ENCODE results near the gene GALNT6.
A peak's percentile ranks its signal among the peaks of the same experiment; 100 is the strongest.

GALNT6 gene, protein sequence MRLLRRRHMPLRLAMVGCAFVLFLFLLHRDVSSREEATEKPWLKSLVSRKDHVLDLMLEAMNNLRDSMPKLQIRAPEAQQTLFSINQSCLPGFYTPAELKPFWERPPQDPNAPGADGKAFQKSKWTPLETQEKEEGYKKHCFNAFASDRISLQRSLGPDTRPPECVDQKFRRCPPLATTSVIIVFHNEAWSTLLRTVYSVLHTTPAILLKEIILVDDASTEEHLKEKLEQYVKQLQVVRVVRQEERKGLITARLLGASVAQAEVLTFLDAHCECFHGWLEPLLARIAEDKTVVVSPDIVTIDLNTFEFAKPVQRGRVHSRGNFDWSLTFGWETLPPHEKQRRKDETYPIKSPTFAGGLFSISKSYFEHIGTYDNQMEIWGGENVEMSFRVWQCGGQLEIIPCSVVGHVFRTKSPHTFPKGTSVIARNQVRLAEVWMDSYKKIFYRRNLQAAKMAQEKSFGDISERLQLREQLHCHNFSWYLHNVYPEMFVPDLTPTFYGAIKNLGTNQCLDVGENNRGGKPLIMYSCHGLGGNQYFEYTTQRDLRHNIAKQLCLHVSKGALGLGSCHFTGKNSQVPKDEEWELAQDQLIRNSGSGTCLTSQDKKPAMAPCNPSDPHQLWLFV

GRCh38 chr12:51391283-51392123 lies at the start of gene GALNT6:
GALNT6 (minus strand) TSS chr12:51391406; CDS start chr12:51379781, 11,625 bp downstream.
- DNase-seq (ENCODE audit: low read depth) = peak; percentile 67

GRCh38 chr12:51439330-51439729 lies 48.1 kb upstream of the GALNT6 start:
- DNase-seq (ENCODE audit: low read depth) = no peak

DNA sequence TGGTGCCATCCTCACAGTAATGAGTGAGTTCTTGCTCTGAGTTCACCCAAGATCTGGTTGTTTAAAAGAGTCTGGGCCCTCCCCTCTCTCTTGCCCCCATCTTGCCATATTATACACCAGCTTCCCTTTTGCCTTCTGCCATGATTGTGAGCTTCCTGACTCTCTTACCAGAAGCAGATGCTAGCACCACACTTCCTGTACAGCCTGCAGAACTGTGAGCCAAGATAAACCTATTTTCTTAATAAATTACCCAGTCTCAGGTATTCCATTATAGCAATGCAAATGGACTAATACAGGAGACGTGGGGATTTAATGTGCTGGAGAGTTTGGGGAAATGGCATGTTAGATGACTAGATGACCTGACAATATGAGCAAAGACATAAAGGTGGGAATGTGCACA lies 46.2 kb upstream of the GALNT6 start:
- DNase-seq (ENCODE audit: low read depth) = no peak

DNA sequence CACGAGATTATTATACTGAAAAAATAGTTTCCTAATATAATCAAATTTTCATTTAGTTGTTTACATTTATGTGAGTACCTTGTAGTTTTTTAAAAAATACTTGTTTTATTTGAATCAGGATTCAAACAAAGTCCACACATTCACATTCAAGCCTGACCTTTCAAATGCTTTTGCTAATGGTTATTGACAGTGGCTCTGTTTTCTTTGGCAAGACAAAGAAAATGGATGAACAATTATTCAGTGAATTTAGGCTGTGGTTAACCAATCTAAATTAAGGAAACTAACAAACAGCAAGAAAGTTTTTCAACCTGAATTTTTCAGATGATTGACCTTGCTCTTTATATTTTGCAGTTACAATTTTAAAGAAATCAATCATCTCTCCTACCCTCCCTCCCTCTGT lies 43.1 kb upstream of the GALNT6 start:
- no peak for DNase-seq (ENCODE audit: low read depth)

- DNase-seq (ENCODE audit: low read depth) = no peak
Observed at GRCh38 chr12:51432921-51433320, 41.7 kb upstream of the GALNT6 start.

DNA sequence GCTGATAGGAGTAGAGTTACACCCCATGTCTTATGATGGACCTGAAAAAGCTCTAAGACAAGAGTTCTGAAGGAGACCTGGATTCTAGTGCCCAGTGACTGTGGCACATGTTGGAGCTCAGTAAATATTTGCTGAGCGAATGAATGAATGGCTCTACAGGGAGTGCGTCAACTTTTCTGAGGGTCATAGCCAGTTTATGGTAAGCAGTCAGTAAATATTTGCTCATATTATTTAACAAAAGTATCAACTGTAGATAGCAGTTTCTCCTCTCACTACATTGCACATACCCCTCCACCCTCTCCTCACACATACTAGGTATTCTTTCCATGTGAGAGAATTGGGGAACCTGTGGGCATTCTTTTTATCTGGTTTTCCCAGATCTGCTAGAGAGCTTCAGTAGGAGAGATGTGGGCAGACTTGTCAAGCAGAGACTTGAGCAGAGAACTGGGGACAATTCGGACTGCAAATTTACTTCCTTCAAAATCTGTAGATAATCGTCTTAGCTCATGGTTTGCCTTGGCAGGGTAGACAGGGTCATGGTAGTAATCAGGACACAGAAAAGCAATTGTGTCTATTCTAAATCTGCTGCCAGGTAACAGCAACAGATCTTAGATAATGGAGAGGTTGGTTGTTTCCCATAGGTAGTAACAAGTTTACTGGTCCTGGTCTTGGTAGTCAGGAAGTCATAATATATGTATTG lies 39.1 kb upstream of the GALNT6 start:
- no peak for DNase-seq (ENCODE audit: low read depth)

DNA sequence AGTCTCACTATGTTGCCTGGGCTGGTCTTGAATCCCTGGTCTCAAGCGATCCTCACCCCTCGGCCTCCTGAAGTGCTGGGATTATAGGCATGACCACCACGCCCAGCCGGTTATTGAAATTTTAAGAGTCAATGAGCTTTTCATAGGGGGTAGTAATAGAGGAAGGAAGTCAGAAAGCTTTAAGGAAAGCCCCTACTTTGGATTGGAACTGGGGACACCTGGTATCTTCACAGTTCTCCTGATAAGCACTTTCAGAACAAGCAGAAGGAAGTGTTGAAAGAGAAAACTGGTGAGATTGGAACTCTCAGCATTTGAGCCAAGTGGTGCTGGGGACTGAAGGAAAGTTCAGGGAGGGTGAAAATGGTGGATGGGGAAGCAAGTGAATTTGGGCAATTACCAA lies 38.5 kb upstream of the GALNT6 start:
- no peak for DNase-seq (ENCODE audit: low read depth)

- DNase-seq (ENCODE audit: low read depth) = no peak
Observed at GRCh38 chr12:51428256-51428655, 37.0 kb upstream of the GALNT6 start.

- peak; percentile 76 for DNase-seq (ENCODE audit: low read depth)
Observed at GRCh38 chr12:51424662-51425539, 33.7 kb upstream of the GALNT6 start, which contains the start of gene SLC4A8. SLC4A8 (plus strand) TSS chr12:51424831; CDS start chr12:51424988, 157 bp downstream.

GRCh38 chr12:51424094-51424661 lies 33.0 kb upstream of the GALNT6 start:
- DNase-seq (ENCODE audit: low read depth) = no peak

DNA sequence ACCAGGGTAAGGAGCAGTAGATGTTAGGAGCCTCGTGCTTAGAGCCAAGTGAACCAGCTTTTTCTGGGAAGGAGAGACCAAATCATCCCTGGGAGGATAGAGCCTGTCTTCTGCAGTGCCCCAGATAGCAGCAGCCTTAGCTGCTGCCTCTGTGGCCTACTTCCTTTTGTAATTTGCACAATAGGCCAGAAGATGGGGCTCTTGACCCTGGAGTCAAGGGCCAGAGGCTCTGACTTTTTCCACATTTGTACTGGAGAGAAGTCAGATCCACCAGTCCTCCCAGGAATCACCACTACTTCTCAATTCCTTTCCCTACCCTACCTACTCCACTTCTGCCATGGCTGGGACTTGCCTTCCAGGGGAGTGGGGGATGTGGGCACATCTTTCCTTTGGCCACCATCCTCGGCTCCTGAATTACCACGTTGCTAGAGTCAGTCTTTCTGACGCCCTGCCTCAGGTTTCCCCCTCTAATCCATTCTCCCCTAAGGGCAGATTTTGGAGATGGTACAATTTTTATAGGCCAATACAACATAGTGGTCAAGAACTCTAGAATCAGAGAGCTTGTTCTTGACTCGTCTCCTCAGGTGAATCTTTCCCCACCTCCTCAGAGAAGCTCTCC lies 30.2 kb upstream of the GALNT6 start:
- DNase-seq (ENCODE audit: low read depth) = peak; percentile 17

DNA sequence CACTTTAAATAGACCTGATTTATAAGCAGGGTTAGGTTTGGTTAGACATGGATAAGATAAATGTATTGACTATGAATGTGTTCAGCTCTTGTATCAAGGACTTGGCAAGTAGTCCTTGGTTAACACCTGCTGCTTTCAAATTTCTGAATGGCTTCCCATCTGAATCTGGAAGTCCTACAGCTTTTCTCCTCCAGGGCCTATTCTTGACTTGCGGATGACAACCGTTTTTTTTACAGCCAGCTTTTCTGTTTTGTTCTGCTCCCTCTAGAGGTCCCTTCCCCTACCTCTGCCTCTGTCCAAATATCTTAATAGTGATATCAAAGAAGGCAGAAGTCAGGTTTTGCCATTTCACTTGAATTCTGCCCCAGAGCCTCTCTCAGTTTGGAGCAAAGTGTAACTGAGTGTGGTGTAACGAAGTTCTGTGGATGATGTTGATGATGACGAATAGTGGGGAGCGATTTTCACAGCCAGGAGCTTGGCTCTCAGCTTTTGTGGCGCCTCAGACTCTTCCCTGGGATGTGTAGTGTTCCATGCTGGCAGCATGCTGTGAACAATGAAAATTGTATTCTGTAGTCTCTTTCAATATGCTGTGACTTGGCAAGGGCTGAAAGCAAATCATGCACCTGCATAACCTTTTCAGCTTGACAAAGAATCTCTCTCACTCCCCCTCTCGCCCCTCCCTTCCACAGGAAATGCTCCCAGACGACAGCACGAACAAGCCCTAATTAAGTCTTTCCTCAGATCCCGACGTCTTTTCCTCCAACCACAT lies 28.4 kb upstream of the GALNT6 start:
- DNase-seq (ENCODE audit: low read depth) = no peak

GRCh38 chr12:51417826-51418225 lies 26.6 kb upstream of the GALNT6 start:
- no peak for DNase-seq (ENCODE audit: low read depth)

GRCh38 chr12:51415931-51416330 lies 24.7 kb upstream of the GALNT6 start:
- no peak for DNase-seq (ENCODE audit: low read depth)

- no peak for DNase-seq (ENCODE audit: low read depth)
Observed at GRCh38 chr12:51413791-51414190, 22.6 kb upstream of the GALNT6 start.

DNA sequence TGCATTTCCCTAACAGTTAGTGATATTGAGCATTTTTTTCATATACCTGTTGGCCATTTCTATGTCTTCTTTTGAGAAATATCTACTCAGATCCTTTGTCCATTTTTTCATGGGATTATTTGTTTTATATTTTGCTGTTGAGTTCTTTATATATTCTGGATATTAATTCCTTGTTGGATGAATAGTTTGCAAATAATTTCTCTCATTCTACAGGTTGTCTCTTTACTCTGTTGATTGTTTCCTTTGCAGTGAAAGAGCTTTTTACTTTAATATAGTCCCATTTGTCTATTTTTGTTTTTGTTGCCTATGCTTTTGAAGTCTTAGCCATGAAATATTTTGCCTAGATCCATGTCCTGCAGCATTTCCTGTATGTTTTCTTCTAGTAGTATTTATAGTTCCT lies 21.9 kb upstream of the GALNT6 start:
- no peak for DNase-seq (ENCODE audit: low read depth)

DNA sequence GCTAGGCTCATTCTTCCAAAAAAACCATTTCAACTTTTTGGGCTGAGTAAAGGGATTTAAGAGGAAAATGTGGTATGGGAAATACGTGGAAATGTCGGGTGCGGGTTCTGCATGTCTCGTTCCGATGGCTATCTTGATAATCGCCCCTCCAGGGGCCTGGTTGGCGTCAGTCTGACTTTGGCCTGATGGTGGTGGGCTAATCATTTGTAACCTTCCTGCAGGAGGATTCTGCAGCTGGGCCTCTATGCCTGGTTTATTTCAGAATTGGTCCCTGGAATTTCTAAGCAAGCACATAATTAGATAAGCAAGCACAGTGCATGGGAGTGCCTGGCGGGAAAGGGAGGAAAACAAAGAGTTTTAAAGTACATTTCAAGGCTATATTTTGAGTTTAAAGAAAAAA lies 18.6 kb upstream of the GALNT6 start:
- DNase-seq (ENCODE audit: low read depth) = no peak

GRCh38 chr12:51407604-51408003 lies 16.4 kb upstream of the GALNT6 start:
- DNase-seq (ENCODE audit: low read depth) = no peak

DNA sequence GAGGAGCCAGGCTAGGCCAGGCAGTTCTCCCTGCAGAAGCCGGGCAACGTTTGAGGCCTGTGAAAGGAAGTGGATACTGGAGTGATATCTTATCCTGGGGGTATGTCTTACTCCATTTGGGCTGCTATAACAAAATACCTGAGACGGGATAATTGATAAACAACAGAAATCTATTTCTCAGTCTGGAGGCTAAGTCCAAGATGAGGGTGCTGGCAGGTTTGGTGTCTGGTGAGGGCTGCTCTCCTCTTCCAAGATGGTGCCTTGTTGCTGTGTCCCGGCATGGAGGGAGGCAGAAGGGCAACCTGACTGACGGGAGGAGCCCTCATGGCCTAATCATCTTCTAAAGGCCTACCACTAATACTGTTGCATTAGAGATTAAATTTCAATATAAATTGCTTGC lies 15.7 kb upstream of the GALNT6 start:
- DNase-seq (ENCODE audit: low read depth) = no peak
